Stromal cell of bone marrow (primary cell): ENCODE measurements around the gene ACBD4.

Experiments
- DNase-seq: peaks from one replicate; pipeline ENCODE4 v3.0.0-alpha.2; 2012; ENCODE audit warnings: low read depth

Gene ACBD4, protein sequence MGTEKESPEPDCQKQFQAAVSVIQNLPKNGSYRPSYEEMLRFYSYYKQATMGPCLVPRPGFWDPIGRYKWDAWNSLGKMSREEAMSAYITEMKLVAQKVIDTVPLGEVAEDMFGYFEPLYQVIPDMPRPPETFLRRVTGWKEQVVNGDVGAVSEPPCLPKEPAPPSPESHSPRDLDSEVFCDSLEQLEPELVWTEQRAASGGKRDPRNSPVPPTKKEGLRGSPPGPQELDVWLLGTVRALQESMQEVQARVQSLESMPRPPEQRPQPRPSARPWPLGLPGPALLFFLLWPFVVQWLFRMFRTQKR

DNA sequence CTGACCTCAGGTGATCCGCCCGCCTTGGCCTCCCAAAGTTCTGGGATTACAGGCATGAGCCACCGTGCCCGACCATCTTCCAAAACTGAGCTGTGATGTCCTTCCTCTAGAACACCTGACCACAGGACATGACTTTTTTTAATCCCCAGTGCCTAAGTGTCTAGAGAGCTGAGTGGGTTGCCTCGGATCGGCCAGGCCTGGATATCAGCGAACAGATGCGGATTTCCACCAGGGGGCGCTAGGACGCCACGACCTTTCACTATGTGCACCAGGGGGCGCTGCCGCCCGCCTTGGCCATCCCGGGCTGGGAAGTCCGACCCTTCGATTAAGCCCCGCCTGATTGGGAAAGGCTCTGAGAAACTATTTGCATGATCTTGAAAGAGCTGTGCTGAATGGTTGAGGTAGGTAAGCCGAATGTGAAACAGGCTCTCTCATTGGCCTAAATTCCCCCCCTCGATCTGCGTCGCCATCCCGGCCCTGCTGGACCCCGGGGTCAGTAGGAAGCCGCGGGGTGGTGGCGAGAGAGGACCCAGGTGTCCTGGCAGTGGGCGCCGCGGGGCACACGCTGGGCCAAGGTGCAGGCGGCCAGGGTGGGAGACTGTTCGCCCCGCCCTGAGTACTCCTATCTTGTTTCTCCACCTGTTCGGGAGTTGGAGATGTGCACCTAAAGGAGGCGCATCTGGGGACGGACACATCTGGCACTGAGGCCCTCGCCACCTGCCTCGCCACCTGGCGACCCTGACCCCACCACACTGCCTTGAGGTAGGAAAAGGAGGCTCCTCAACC lies at the start of gene ACBD4:
ACBD4 (plus strand) TSS at position 496 of the 786 bp plus-strand sequence. CDS start 458 bp downstream, outside the sequence.
- DNase-seq: peak; percentile 94

DNA sequence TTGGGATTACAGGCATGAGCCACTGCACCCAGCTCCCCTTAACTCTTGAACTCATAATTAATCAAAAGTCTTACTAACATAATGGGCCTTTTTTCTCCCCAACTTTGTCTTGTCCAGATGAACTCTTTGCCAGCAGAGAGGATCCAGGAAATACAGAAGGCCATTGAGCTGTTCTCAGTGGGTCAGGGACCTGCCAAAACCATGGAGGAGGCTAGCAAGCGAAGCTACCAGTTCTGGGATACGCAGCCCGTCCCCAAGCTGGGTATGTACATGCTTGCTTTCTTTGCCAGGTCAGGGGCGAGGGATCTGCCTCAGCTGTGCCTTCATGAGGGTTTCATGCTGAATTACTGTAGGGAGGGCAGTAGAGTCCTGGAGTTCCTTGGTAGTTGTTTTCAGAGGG lies 49.1 kb upstream of the ACBD4 start:
- no peak for DNase-seq

DNA sequence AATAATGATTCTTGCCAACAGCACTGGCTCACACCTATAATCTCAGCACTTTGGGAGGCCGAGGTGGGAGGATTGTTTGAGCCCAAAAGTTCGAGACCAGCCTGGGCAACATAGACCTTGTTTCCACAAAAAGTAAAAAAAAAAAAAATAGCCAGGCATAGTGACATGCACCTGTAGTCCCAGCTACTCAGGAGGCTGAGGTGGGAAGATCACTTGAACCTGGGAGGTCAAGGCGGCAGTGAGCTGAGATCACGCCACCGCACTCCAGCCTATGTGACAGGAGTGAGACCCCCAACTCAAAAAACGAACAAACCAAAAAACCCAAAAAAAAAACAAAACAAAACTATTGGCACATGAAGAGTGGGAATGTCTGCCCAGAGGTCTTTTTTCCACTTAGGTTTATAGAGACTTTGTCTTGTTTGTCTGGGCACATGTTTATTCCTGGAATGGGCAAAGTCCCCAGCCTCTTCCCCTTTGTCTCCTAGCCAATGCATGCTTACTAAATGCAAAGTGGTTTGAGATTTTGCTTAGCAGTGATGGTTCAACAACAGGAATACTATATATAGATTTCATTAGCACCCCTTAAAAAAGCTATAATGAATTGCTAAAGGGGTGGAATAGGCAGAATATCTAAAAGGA lies 48.5 kb upstream of the ACBD4 start:
- DNase-seq: no peak

DNA sequence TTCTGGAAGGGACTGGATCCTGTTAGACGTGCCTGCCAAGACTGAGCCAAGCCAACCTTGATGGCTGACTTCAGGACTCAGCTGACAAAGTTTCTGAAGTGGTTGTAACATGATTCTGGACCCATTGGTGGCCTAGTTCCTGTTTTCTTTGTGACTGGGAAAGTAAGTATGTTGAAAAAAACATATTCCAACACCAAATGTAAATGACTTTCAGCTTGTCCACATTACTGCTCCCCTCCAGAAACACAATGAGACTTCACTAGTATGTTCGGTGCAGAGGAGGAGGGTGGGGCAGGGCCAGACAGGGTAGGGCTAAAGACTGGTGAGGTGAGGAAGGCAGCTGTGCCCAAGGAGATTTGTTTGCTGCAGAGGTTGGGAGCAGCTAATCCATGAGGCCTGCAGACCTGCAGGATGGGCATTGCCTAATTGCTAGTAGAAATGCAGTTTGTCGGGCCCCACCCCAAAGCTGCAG lies 47.9 kb upstream of the ACBD4 start:
- peak; percentile 60 for DNase-seq

DNA sequence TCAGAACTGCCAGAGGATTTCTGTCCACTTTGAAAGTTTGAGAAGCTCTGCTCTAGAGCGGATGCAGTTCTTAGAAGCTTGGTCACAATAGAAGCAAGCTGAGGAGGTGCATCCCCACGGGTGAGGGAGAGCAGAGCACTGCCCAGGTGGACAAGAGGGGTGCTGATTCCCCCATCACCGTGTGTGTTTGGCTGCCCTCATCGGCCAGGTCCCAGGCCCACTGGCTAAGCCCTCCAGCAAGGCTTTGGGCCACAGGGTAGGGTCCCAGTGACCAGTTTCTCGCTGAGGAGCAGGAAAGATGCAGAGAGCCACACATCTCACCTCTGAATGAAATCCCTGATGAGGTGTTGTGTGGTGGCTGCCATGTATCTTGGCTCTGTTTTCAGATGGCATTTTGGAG lies 47.5 kb upstream of the ACBD4 start:
- no peak for DNase-seq

DNA sequence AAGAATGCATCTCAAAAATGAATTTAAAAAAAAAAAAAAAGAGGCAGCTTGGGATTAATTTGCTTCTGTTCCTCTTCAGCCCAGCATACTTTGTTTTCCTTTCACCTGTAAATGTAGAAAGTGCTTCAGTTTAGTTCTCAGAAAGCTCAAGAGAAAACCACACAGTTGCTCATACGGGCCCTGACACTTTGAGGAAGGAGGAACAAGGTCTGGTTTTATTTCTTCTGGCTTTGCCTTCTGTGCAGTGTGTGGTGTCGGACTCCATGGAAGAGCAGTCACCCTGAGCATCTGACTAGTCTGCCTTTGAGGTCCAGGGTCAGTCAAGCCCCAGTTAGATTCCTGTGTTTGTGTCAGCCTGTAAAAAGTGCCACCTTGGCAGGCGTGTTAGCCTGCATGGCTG lies 46.7 kb upstream of the ACBD4 start:
- DNase-seq: no peak

DNA sequence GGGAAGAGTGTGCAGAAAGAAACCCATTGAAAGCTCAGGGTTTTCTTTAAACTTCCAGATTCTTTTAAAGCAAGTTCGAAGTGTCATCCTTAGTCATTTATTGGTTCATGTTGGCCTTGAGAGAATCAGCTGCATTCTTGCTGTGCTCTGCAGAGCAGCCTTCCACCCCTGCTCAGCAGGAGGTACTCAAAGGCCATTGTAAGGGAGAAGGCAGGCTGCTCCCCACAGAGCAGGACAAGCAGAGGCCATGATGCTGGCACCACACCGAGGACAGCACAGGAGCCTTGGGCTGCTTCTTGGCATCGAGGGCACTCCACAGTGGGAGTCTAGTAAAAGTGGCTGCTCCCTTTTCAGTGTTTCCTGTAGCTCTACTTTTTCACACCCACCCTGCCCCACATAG lies 44.8 kb upstream of the ACBD4 start:
- no peak for DNase-seq

DNA sequence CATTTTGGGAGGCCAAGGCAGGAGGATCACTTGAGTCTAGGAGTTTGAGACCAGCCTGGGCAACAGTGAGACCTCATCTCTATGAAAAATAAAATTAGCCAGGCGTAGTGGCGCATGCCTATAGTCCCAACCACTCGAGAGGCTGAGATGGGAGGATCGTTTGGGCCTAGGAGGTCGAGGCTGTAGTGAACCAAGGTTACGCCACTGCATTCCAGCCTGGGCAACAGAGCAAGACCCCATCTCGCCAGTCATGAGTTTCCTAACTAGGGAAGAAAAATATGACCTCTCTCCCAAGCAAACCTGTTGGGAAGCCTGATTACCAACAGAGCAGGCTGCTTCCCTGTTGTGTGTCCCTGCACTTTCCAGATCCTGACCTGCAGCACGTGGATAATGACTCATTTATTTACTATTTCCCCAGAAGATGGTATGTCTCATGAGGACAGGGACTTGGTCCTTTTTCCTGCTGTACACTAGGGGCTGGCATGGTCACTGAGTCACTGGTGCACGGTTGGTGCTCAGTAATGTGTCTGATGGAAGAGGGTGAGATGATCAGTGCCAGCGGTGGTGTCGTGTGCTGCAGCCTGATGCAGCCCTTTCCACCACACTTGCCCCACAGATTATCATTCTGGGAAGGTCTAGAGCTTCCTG lies 43.6 kb upstream of the ACBD4 start:
- no peak for DNase-seq

DNA sequence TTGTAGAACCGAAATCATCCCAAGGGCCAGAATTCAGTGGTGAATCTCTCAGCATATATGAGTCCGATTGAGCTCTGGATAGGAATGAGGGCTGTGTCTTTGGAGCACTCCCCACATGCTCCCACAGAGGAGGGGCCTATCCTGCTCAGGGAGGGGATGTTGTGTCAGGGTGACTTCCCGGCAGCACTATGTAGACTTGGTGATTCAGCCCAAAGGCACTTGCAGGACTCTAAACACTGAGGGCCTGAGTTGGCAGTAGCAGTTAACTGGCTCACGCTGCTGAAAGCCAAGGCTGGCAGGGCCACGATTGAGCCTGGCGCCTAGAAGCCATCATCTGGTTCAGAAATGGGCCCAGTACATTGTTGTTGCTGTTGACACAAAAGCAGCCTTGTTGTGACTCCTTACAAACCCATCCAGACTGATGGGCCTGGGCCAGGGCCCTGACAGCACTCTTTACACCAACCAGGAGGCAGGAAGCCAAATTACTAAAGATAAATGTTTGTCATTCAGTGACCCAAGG lies 42.5 kb upstream of the ACBD4 start:
- DNase-seq: peak; percentile 99

DNA sequence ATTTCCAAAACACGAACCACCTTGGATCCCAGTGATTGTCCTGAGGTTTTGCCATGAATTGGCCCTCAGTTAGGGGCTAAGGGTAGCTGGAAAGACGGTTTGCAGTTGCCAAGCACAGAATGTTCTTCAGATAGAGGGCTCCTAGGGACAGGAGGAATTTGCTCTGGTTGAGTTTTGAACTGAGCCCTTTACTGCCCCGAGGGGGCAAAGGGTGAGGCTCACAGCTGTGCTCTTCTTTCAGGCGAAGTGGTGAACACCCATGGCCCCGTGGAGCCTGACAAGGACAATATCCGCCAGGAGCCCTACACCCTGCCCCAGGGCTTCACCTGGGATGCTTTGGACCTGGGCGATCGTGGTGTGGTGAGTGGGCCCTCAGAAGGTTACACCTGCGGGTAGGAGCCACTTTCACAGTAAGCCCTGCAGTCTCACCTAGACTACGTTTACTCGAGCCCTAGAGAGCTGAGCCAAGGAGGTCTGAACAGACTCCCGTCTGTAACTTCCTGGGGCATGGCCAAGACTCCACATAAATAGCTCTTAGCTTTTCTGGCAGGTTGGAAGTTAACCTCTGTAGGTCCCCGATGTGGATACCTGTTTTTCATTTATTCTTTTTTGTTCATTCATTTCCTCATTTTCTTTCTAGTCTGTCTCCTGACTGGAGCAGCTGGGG lies 41.9 kb upstream of the ACBD4 start:
- DNase-seq: no peak

DNA sequence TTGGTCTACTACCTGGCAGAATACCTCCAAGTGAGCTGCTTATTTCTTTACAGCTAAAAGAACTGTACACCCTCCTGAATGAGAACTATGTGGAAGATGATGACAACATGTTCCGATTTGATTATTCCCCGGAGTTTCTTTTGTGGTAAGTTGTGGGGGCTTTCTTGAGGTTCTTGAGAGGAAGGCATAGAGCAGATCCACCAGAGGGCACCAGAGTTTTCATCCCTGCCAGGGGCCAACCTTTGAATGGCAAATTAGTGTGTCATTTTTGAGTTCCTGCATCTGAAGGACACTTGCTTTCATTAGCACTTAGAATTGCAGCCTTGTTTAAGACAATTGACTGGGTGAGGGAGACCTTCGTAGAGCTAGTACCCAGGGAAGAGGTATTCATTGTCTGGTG lies 39.3 kb upstream of the ACBD4 start:
- no peak for DNase-seq

DNA sequence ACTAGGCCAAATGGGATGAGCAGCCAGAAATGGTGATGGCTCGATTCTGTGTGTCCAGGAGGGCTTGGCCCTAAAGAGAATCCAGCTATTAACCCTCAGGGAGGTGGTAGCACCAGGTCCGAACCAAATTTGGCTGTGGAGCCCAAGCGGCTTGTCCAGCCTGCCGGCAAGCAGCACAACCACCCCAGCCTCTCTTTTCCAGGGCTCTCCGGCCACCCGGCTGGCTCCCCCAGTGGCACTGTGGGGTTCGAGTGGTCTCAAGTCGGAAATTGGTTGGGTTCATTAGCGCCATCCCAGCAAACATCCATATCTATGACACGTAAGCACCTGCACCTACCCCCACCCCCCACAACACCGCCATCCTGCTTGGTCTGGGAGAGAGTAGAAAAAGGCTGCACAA lies 38.6 kb upstream of the ACBD4 start:
- no peak for DNase-seq

DNA sequence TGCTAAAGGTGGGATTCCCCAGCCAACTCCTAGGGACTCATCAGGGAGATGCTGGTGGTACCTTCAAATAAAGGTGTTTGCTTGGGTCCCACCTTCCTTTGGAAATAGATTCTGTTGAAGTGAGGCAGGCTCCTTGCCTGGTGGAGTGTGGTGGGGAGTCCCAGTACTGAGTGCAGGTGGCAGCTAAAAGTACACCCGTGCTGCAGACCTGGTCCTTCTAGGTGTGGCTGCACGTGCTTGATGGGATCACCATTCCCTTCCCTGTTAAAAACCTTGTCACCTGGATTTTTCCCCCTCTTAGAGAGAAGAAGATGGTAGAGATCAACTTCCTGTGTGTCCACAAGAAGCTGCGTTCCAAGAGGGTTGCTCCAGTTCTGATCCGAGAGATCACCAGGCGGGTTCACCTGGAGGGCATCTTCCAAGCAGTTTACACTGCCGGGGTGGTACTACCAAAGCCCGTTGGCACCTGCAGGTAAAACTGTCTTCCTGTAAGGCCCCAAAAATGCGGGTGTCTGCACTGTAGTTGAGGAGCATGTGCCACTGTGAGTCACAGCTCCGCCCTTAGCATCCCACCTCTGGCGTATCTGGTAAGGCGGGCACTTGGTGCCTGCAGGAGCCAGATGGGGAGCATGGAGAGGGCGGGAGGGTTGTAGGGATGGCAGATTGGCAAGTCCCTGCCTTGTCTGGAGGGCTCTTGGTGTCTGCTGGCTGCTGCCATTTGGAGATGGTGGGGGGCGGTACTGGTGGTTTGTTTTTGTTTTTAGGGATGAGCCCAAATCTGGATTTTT lies 37.2 kb upstream of the ACBD4 start:
- DNase-seq: no peak

DNA sequence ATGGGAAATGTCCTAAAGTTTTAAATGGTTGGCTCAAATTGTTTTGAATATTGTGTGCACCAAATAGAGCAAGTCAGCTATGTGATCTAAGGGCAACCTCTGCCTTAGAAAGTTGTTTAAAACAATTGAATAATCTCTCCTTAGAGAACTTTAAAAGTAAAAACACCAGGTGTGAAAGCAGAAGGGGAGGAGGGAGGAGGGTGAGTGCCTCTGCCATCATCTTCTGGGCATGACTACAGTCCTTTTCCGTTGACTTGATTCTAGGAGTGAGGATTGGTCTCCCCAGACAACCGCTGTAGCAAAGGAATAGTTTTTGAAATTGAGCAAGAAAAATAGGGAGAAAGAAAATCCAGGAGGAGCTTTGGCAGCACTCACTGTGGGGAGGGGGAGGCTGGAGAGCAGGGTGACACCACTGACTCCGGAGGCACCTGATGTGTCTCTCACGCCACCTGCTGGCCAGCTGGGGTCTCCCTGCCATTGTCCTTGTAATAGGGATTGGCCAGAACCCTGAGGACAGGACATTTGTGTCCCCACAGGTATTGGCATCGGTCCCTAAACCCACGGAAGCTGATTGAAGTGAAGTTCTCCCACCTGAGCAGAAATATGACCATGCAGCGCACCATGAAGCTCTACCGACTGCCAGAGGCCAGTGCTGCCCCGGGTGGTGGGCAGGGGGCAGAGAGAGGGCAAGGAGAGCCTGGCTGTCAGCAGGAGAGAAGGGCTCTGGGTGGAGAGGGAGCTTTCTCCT lies 36.4 kb upstream of the ACBD4 start:
- DNase-seq: peak; percentile 62

DNA sequence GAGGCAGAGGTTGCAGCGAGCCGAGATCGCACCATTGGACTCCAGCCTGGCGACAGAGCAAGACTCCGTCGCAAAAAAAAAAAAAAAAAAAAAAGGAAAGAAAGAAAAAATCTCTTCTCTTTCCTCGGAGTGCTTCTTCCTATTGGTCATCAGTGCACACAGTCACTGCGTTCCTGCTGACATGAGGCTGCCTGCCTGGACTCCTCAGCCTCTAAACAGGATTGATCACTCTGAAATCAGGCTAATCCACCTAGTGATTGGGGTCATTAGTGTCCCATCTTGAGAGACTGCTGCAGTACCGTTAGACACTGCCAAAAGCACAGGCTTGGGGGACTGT lies 34.0 kb upstream of the ACBD4 start:
- DNase-seq: no peak

DNA sequence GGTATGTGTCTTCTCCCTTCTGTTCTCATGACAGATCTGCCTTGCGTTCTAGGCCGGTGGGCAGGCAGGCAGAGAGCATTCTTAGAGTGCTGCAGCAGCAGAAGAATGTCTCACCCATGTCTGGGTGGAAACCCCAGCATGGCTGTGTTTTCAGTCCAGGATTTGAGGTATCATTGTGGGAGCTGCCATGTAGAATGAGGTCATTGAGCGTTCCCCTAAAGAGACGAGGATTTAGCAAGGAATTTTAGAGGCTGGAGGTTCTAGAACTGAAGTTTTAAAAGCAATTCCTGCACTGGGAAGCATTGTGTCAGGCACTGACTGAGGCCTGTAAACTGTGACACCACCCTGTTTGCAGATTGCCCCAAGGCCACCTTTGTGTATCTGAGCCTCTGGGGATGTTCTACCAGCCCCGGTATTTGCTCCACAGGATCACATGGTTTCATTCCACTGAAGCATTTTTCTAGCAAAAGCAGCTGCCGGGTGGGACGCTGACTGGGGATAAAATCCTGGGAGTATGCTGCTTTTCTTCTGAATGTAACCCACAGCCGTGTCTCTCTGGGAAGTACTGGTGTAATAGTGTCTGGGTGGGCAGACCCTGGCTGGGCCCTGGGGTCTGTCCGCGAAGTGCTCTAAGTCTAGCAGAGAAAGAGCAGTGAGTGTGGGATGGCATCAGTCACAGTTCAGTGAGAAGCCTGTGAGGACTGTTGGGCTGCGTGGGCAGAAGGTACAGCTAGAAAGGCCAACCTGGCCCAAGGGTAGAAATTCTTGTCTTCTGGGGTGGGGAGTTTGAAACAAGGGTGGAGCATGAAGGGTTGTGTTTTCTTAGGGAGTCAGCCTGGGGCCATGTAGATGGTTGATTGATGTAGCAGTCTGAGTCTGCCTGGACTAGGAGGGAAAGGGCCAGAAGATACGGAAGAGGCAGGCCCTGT lies 33.3 kb upstream of the ACBD4 start:
- DNase-seq: no peak

DNA sequence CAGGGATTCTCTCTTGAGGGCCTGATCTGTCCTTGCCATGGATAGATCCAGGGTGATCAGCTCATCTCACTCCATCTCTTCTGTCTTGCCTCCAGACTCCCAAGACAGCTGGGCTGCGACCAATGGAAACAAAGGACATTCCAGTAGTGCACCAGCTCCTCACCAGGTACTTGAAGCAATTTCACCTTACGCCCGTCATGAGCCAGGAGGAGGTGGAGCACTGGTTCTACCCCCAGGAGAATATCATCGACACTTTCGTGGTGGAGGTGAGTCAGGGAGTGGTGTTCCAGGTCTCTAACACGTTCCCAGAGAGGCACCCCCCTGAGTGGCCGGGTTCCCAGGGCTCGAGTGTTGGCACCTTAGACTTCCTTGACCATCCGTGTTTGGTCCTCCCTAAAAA lies 32.6 kb upstream of the ACBD4 start:
- no peak for DNase-seq

DNA sequence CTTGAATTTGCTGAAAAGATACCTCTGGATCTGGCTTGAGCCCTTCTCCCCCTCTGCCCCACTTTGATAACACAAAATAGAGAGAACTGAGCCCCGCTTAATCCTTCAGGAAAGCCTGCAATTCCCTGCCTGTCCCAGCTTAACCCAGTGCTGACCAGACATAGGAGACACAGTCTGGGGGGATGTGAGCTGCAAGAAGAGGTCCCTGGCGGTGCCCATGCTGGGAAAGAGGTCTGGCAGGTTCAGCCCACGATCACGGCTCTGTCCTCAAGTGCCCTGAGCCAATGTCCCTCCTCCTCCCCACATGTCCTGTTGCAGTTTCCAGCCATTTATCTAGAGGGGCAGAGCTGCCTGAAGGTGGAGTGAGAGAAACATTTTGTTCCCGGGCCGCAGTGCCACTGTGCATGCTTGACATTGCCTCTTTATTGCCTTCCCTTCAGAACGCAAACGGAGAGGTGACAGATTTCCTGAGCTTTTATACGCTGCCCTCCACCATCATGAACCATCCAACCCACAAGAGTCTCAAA lies 32.2 kb upstream of the ACBD4 start:
- DNase-seq: no peak

DNA sequence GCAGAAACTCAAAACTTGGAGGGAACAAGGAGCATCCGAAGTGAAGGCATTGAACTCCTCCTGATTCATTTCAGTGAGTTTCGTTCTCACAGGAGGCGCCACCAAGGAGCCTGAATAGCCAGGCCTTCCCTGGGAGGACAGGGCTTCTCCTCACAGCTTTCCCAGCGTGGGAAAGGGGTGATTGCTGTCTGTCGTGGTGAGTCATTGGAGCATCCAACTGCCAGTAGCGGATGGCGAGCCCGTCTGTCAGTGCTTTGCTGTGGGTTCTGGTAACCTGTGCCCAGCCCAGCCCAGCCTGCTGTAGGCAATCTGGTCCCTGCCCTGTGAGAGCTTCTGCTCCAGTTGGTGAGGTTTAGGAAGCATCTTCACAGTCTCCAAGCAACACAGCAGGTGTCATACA lies 31.5 kb upstream of the ACBD4 start:
- DNase-seq: no peak
